Measurements from ENCODE around the gene TIMP2.
"Not testable (repeated sequence)": the region's sequence is repeated elsewhere in the genome, so short reads cannot be mapped to it uniquely, and the experiment has no call there.

TIMP2 gene

GRCh38 chr17:78883089-78883532 is 42.1 kb downstream of the TIMP2 start:
- TF ChIP-seq CTCF (IDR thresholded peaks at IDR 0.05; ENCODE audit: low read length, missing control alignments), result no peak
- H3K4me3 ChIP-seq (replicated peaks; ENCODE audit: low read depth, low read length), result peak overlapping the region; percentile 7
- peak; percentile 79 for DNase-seq (ENCODE audit: low read depth)

- H3K4me3 ChIP-seq (replicated peaks; ENCODE audit: low read depth, low read length), result no peak overlapping the region
Measured at GRCh38 chr17:78882540-78883088, 42.6 kb downstream of the TIMP2 start.

GRCh38 chr17:78879635-78880186 is 45.5 kb downstream of the TIMP2 start:
- DNase-seq (ENCODE audit: low read depth), result peak; percentile 96
- TF ChIP-seq CTCF (IDR thresholded peaks at IDR 0.05; ENCODE audit: low read length, missing control alignments), result no peak
- peak overlapping the region; percentile 2 for H3K4me3 ChIP-seq (replicated peaks; ENCODE audit: low read depth, low read length)

More at GRCh38 chr17:78882540-78883088, 42.6 kb downstream of the TIMP2 start:
- TF ChIP-seq CTCF (IDR thresholded peaks at IDR 0.05; ENCODE audit: low read length, missing control alignments), result no peak
- no peak for DNase-seq (ENCODE audit: low read depth)

- H3K4me3 ChIP-seq (replicated peaks; ENCODE audit: low read depth, low read length), result peak overlapping the region; percentile 2
- no peak for TF ChIP-seq CTCF (IDR thresholded peaks at IDR 0.05; ENCODE audit: low read length, missing control alignments)
- no peak for DNase-seq (ENCODE audit: low read depth)
Measured at GRCh38 chr17:78878871-78879527, 46.2 kb downstream of the TIMP2 start.

GRCh38 chr17:78878261-78878660 is 46.9 kb downstream of the TIMP2 start:
- TF ChIP-seq CTCF (IDR thresholded peaks at IDR 0.05; ENCODE audit: low read length, missing control alignments), result no peak
- H3K4me3 ChIP-seq (replicated peaks; ENCODE audit: low read depth, low read length), result no peak overlapping the region
- no peak for DNase-seq (ENCODE audit: low read depth)

- not testable (repeated sequence) for DNase-seq (ENCODE audit: low read depth); H3K4me3 ChIP-seq (replicated peaks; ENCODE audit: low read depth, low read length)
Measured at GRCh38 chr17:78876954-78877517, 48.2 kb downstream of the TIMP2 start.

- no peak for TF ChIP-seq CTCF (IDR thresholded peaks at IDR 0.05; ENCODE audit: low read length, missing control alignments)
- no peak overlapping the region for H3K4me3 ChIP-seq (replicated peaks; ENCODE audit: low read depth, low read length)
- DNase-seq (ENCODE audit: low read depth), result no peak
Measured at GRCh38 chr17:78876094-78876597, 49.0 kb downstream of the TIMP2 start.

All from fibroblast of pulmonary artery (primary cell).